ENCODE measurements around the gene MND1.
A peak's percentile ranks its signal among the peaks of the same experiment; 100 is the strongest.

Gene MND1

DNA sequence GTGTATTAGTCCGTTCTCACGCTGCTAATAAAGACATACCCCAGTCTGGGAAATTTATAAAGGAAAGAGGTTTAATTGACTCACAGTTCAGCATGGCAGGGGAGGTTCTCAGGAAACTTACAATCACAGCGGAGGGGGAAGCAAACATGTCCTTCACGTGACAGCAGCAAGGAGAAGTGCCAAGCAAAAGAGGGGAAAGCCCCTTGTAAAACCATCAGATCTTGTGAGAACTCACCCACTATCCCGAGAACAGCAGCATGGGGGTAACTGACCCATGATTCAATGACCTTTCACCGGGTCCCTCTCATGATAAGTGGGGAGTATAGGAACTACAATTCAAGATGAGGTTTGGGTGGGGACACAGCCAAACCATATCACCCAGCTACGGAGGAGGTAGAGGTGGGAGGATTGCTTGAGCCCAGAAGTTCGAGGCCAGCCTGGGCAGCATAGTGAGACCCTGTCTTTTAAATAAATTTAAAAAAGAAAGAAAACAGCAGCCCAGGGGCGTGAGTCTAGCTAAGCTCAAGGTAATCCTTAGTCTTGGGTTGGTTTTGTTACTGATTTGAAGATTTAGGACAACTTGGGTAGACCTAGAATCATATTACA lies 75.3 kb downstream of the MND1 start:
- H3K9me3 ChIP-seq (ENCODE audit: control insufficient read depth, insufficient read depth, low read length), result no peaks in the 10 kb centered on the region
- no peaks in the 10 kb centered on the region for H3K9me2 ChIP-seq (replicated peaks; ENCODE audit: control insufficient read depth, low read length)
- H3K4me1 ChIP-seq (ENCODE audit: control insufficient read depth, low read length), result peaks cover 90% of the 10 kb centered on the region
- H3K4me3 ChIP-seq (ENCODE audit: low read length), result peak overlapping the region; percentile 2; the same call in 1 of the 2 replicates
- no peaks in the 10 kb centered on the region for H3K27me3 ChIP-seq (ENCODE audit: control insufficient read depth, low read length)
- peak overlapping the region; percentile 50 for H3K4me2 ChIP-seq (ENCODE audit: low read length)
- H3F3A ChIP-seq (ENCODE audit: control insufficient read depth, insufficient read depth), result peaks cover 35% of the 10 kb centered on the region
- peaks cover 9% of the 10 kb centered on the region for H3K79me2 ChIP-seq (ENCODE audit: control insufficient read depth, low read length)
- H4K20me1 ChIP-seq (ENCODE audit: control insufficient read depth, insufficient read depth, low read depth, low read length), result no peaks in the 10 kb centered on the region
- H3K27ac ChIP-seq (ENCODE audit: low read depth, low read length), result peak overlapping the region; percentile 65
- no peak for TF ChIP-seq CTCF (IDR thresholded peaks at IDR 0.05; ENCODE audit: low read depth, low read length, poor library complexity, severe bottlenecking)
- no peak for TF ChIP-seq EZH2phosphoT487 (IDR thresholded peaks at IDR 0.05; ENCODE audit: borderline replicate concordance, low read length)
- peaks cover 24% of the 10 kb centered on the region for H3K36me3 ChIP-seq (ENCODE audit: control insufficient read depth, low read length)

- TF ChIP-seq CTCF (IDR thresholded peaks at IDR 0.05; ENCODE audit: low read depth, low read length, poor library complexity, severe bottlenecking) (no peak), EZH2phosphoT487 (IDR thresholded peaks at IDR 0.05; ENCODE audit: borderline replicate concordance, low read length) (no peak)
- Histone ChIP-seq H4K20me1 (ENCODE audit: control insufficient read depth, insufficient read depth, low read depth, low read length) (no peaks in the 10 kb centered on the region), H3K36me3 (ENCODE audit: control insufficient read depth, low read length) (peaks cover 23% of the 10 kb centered on the region), H3K9me3 (ENCODE audit: control insufficient read depth, insufficient read depth, low read length) (no peaks in the 10 kb centered on the region), H3F3A (ENCODE audit: control insufficient read depth, insufficient read depth) (peaks cover 35% of the 10 kb centered on the region), H3K79me2 (ENCODE audit: control insufficient read depth, low read length) (peaks cover 9% of the 10 kb centered on the region), H3K9me2 (replicated peaks; ENCODE audit: control insufficient read depth, low read length) (no peaks in the 10 kb centered on the region), H3K27me3 (ENCODE audit: control insufficient read depth, low read length) (no peaks in the 10 kb centered on the region), H3K4me2 (ENCODE audit: low read length) (peak overlapping the region; percentile 14), H3K27ac (ENCODE audit: low read depth, low read length) (peak overlapping the region; percentile 65), H3K4me3 (ENCODE audit: low read length) (no peak overlapping the region), H3K4me1 (ENCODE audit: control insufficient read depth, low read length) (peaks cover 86% of the 10 kb centered on the region)
Measured at GRCh38 chr4:153420361-153420760, 75.9 kb downstream of the MND1 start.

- H3K9me2 ChIP-seq (replicated peaks; ENCODE audit: control insufficient read depth, low read length), result no peaks in the 10 kb centered on the region
- H3K4me1 ChIP-seq (ENCODE audit: control insufficient read depth, low read length), result peaks cover 89% of the 10 kb centered on the region
- H3K79me2 ChIP-seq (ENCODE audit: control insufficient read depth, low read length), result peaks cover 9% of the 10 kb centered on the region
- H3K4me2 ChIP-seq (ENCODE audit: low read length), result peak overlapping the region; percentile 45
- no peaks in the 10 kb centered on the region for H3K9me3 ChIP-seq (ENCODE audit: control insufficient read depth, insufficient read depth, low read length)
- H3K27ac ChIP-seq (ENCODE audit: low read depth, low read length), result peak overlapping the region; percentile 65
- H3K27me3 ChIP-seq (ENCODE audit: control insufficient read depth, low read length), result no peaks in the 10 kb centered on the region
- TF ChIP-seq EZH2phosphoT487 (IDR thresholded peaks at IDR 0.05; ENCODE audit: borderline replicate concordance, low read length), result no peak
- TF ChIP-seq CTCF (IDR thresholded peaks at IDR 0.05; ENCODE audit: low read depth, low read length, poor library complexity, severe bottlenecking), result no peak
- H3F3A ChIP-seq (ENCODE audit: control insufficient read depth, insufficient read depth), result peaks cover 46% of the 10 kb centered on the region
- peak overlapping the region; percentile 38 for H3K4me3 ChIP-seq (ENCODE audit: low read length)
- peaks cover 16% of the 10 kb centered on the region for H3K36me3 ChIP-seq (ENCODE audit: control insufficient read depth, low read length)
- no peaks in the 10 kb centered on the region for H4K20me1 ChIP-seq (ENCODE audit: control insufficient read depth, insufficient read depth, low read depth, low read length)
Measured at GRCh38 chr4:153421941-153422340, 77.5 kb downstream of the MND1 start.

All from DOHH2 (cell line).